ENCODE measurements around the gene FRA10AC1.

DNA sequence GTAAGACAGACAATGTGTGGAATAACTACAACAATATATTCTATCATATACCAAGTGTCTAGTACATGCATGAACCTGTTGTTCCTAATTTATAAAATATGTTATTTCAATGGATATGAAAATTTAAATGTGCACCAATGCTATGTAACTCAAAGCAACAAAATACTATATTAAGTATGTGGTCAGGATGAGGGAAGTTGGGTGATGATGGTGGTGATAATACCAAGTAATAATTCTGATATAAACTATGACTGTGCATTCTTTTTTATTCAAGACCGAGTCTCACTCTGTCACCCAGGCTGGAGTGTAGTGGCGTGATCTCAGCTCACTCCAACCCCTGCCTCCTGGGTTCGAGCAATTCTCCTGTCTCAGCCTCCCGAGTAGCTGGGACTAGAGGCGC, 2.1 kb upstream of the FRA10AC1 start:
- TF ChIP-seq, protein P1, sequence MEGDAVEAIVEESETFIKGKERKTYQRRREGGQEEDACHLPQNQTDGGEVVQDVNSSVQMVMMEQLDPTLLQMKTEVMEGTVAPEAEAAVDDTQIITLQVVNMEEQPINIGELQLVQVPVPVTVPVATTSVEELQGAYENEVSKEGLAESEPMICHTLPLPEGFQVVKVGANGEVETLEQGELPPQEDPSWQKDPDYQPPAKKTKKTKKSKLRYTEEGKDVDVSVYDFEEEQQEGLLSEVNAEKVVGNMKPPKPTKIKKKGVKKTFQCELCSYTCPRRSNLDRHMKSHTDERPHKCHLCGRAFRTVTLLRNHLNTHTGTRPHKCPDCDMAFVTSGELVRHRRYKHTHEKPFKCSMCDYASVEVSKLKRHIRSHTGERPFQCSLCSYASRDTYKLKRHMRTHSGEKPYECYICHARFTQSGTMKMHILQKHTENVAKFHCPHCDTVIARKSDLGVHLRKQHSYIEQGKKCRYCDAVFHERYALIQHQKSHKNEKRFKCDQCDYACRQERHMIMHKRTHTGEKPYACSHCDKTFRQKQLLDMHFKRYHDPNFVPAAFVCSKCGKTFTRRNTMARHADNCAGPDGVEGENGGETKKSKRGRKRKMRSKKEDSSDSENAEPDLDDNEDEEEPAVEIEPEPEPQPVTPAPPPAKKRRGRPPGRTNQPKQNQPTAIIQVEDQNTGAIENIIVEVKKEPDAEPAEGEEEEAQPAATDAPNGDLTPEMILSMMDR (conservative IDR thresholded peaks at IDR 0.05; ENCODE audit: low read depth, low read length), result no peak
- no peak for TF ChIP-seq EZH2 (IDR thresholded peaks at IDR 0.05; ENCODE audit: borderline replicate concordance, low read depth, low read length, poor library complexity, severe bottlenecking)
